SW480 (cell line): ENCODE results near the gene PARD6A.

Experiments
- DNase-seq: peaks from one replicate; pipeline ENCODE4 v3.0.0-alpha.2; 2016; ENCODE audit warnings: low spot score

PARD6A gene

DNA sequence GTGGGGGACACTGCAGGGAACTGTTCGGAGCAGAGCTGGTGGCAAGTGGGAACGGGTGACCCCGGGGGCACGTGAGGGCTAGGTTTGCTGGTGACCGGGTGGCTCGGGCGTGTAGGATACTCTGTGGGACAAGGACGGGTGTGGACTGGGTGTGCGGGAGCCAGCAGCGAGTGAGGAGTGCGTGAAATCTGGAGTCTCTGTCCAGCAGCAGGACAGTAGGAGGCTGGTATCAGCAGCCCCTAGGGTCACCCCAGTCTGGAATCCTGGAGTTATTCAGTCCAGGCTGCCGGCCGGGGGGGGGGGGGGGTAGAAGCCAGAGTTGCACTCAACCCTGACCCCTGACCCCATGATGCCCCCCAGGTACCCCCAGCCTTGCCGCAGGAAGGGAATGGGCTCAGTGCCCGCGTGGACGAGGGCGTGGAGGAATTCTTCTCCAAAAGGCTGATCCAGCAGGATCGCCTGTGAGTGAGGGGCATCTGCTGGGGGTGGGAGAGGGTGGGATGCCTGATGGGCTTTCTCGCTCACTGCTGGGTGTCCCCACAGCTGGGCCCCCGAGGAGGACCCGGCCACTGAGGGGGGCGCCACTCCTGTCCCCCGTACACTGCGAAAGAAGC lies 6.9 kb upstream of the PARD6A start:
- no peak for DNase-seq

DNA sequence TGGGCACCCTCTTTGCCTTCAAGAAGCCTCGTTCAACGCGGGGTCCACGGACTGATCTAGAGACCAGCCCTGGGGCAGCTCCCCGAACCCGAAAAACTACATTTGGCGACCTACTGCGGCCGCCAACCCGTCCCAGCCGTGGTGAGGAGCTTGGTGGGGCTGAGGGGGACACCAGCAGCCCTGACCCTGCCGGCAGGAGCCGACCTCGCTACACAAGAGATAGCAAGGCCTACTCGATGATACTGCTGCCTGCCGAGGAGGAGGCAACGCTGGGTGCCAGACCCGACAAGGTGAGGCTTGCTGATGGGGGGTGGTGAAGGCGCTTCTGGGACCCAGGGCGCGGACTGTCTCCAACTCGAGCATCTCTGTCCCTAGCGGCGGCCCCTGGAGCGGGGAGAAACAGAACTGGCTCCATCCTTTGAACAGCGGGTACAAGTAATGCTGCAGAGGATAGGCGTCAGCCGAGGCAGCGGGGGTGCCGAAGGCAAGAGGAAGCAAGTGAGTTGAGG lies 6.3 kb upstream of the PARD6A start:
- no peak for DNase-seq

GRCh38 chr16:67655363-67655762 lies 5.4 kb upstream of the PARD6A start:
- no peak for DNase-seq

DNA sequence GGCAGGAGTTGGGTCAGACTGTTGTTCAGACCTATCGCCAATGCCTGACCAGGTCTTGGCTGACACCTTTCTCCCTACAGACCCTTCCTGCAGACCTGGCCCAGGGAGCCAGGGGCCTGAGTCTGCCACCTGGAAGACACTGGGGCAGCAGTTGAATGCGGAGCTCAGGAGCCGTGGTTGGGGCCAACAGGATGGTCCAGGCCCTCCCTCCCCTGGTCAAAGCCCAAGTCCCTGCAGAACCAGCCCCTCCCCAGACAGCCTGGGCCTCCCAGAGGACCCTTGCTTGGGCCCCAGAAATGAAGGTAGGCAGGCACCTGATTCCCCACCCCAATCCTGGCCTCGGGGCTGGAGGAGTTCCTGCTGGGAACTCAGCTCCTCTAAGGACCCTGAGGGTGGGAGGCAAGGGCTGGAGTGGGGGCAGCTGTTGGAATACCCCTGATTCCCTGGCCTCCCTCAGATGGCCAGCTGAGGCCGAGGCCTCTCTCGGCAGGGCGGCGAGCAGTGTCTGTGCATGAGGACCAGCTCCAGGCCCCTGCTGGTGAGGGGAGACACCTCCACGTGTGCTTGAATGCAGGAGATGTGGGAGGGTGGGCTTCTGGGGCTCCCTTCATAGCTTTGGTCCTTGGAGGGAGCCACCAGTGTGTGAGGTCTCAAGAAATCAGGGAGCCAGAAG lies 4.3 kb upstream of the PARD6A start:
- DNase-seq, result no peak

DNA sequence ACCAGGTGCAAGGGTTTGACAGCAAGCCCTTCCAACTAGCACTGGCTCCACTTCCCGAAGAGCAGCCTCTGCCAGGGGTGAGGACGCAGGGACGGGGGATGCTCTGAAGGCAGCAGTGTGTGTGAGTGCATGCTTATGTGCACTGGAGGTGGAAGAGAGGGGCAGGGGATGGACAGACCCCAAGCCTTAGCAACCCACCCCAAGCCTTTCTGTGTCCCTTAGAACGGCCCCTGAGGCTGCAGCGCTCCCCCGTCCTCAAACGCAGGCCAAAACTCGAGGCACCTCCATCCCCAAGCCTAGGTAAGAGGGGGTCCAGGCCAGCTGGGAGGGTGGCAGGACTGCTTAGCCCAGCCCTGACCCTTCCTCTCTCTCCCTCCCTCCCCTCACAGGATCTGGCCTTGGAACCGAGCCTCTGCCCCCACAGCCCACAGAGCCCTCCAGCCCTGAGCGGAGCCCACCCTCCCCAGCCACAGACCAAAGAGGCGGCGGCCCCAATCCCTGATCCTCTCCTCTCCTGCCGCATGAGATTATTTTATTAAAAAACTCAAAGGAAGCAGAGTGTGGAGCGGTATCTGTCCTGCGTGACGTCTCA lies 3.6 kb upstream of the PARD6A start:
- DNase-seq, result no peak

- DNase-seq, result no peak
These were observed 2.8 kb upstream of the PARD6A start for GRCh38 chr16:67657751-67658518.

GRCh38 chr16:67658849-67659674 lies 1.7 kb upstream of the PARD6A start:
- DNase-seq, result no peak

- DNase-seq, result peak; percentile 86
These were observed 841 bp upstream of the PARD6A start, which contains the start of gene ACD for GRCh38 chr16:67659675-67660563. TSS of gene ACD (minus strand) at chr16:67660260. CDS start at chr16:67660220, 40 bp downstream.

- DNase-seq, result no peak
These were observed 471 bp downstream of the PARD6A start for GRCh38 chr16:67661101-67661761.

- DNase-seq, result no peak
These were observed 1.3 kb downstream of the PARD6A start for GRCh38 chr16:67661886-67662652.

- no peak for DNase-seq
These were observed 1.9 kb downstream of the PARD6A start for GRCh38 chr16:67662653-67663010.

GRCh38 chr16:67663151-67663876 lies 2.6 kb downstream of the PARD6A start:
- no peak for DNase-seq

DNA sequence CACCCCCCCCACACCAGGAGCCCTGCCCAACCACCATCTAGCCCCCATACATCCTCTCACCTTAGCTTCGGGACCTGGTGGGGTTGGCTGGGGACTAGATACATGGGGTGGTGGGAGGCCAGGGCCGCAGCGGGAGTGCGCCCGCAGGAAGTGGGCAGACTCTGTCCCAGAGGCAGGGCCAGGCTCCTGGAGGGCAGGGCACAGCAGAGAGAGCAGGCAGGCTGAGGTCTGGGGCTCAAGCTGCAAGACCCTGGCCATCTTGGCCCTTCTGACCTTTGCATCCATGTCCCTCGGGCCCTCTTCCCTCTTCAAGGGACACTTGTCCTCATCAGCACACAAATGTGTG lies 3.1 kb downstream of the PARD6A start:
- DNase-seq, result no peak

DNA sequence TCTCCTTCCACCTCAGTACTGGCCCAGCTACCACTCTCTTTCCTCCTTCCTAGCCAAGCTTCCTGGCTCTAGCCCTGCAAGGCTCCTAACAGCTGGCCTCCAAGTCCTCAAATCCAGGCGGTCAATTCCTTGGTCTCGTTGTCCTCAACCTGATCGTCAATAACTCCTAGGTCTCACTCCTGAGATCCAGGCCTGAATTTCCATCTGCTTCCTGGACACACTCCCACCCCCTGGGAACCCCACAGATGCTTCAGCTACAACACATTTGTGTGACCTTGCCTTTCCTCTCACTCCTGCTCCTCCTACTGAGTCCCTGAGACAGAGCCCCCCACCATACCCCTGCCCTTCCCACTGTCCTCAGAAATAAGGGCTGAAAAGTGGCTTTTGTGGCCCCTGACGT lies 3.5 kb downstream of the PARD6A start:
- no peak for DNase-seq

GRCh38 chr16:67664871-67665270 lies 4.1 kb downstream of the PARD6A start:
- DNase-seq, result no peak

- DNase-seq, result no peak
These were observed 4.8 kb downstream of the PARD6A start for GRCh38 chr16:67665598-67665997.

DNA sequence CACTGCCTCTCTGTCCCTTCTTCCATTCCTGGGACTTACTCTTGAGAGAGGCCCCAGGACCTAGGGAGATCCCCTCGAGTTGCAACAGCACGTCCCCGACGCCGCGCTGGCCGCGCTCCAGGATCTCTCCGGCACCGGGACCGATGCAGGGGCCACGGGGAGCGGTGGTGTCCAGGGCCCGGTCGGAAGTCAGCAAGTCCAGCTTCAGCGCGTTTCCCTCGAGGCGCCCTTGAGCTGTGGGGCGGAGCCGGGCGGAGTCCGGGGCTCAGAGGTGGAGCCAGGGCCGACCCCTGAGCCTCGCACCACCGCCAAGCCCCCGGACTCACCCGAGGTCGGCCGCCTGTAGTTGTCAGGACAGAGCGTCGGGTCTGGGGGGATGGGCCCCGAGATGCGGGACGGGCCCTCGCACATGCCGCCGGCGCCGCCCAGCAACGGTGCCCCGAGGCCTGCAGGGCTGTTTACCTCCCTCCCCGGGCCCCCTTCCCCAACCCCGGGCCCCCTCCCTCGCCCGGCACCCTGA lies 5.3 kb downstream of the PARD6A start:
- no peak for DNase-seq
